ENCODE results near the gene SPATC1L.

SPATC1L gene

GRCh38 chr21:46165098-46165497 lies 19.2 kb downstream of the SPATC1L start:
- no peak overlapping the region for H3K4me3 ChIP-seq (ENCODE audit: low read depth, low read length)
- TF ChIP-seq CTCF (IDR thresholded peaks at IDR 0.05; ENCODE audit: low read depth, low read length): no peak

- no peak for TF ChIP-seq CTCF (IDR thresholded peaks at IDR 0.05; ENCODE audit: low read depth, low read length)
- no peak overlapping the region for H3K4me3 ChIP-seq (ENCODE audit: low read depth, low read length)
Observed at GRCh38 chr21:46163380-46163779, 20.9 kb downstream of the SPATC1L start.

GRCh38 chr21:46161633-46162592 lies 22.3 kb downstream of the SPATC1L start:
- TF ChIP-seq CTCF (IDR thresholded peaks at IDR 0.05; ENCODE audit: low read depth, low read length): no peak
- H3K4me3 ChIP-seq (ENCODE audit: low read depth, low read length): no peak overlapping the region

GRCh38 chr21:46160907-46161632 lies 23.2 kb downstream of the SPATC1L start:
- no peak overlapping the region for H3K4me3 ChIP-seq (ENCODE audit: low read depth, low read length)
- no peak for TF ChIP-seq CTCF (IDR thresholded peaks at IDR 0.05; ENCODE audit: low read depth, low read length)

- no peak for TF ChIP-seq CTCF (IDR thresholded peaks at IDR 0.05; ENCODE audit: low read depth, low read length)
- no peak overlapping the region for H3K4me3 ChIP-seq (ENCODE audit: low read depth, low read length)
Observed at GRCh38 chr21:46160657-46160906, 23.7 kb downstream of the SPATC1L start.

- TF ChIP-seq CTCF (IDR thresholded peaks at IDR 0.05; ENCODE audit: low read depth, low read length): no peak
- no peak overlapping the region for H3K4me3 ChIP-seq (ENCODE audit: low read depth, low read length)
Observed at GRCh38 chr21:46159841-46160656, 24.2 kb downstream of the SPATC1L start.
